Thymus (tissue), 11 donors: ENCODE results near the gene AP2S1. TPM values are rescaled to one million over a fixed set of nuclear protein-coding genes. Genes with fewer than 3 reads are reported as not detected.
A peak's percentile ranks its signal among the peaks of the same experiment; 100 is the strongest.

Source experiments
- DNase-seq, 9 donors: peaks; one replicate each; pipeline ENCODE4 v3.0.0-alpha.2; 2013; ENCODE audit warnings: low spot score in 9 of 9, low read depth in 6 of 9, missing footprints in 1 of 9
- H3K27ac ChIP-seq, 2 donors: one replicate each; pipeline ENCODE4 v1.5.1; 2013; ENCODE audit warnings: control low read depth in 1 of 2, low read depth in 1 of 2, low read length in 1 of 2, mild to moderate bottlenecking in 1 of 2, moderate library complexity in 1 of 2
- H3K27me3 ChIP-seq, 2 donors: one replicate each; pipeline ENCODE4 v1.5.1; 2013; ENCODE audit warnings: low read length in 1 of 2; ENCODE audit not compliant: control insufficient read depth in 2 of 2, insufficient read depth in 1 of 2
- H3K36me3 ChIP-seq, 2 donors: one replicate each; pipeline ENCODE4 v1.5.1; 2013; ENCODE audit warnings: low read length in 1 of 2, mild to moderate bottlenecking in 1 of 2, moderate library complexity in 1 of 2; ENCODE audit not compliant: control insufficient read depth in 2 of 2, insufficient read depth in 2 of 2
- H3K4me1 ChIP-seq, 2 donors: one replicate each; pipeline ENCODE4 v1.5.1; 2013; ENCODE audit warnings: low read length in 2 of 2; ENCODE audit not compliant: control insufficient read depth in 2 of 2, insufficient read depth in 2 of 2
- H3K4me3 ChIP-seq, 2 donors: one replicate each; pipeline ENCODE4 v1.5.1; 2013; ENCODE audit warnings: low read length in 2 of 2, control low read depth in 1 of 2, mild to moderate bottlenecking in 1 of 2
- H3K9me3 ChIP-seq, 2 donors: one replicate each; pipeline ENCODE4 v1.5.1; 2013; ENCODE audit warnings: low read length in 1 of 2, mild to moderate bottlenecking in 1 of 2; ENCODE audit not compliant: control insufficient read depth in 2 of 2, insufficient read depth in 1 of 2
- WGBS: extraction: QIAGEN DNeasy Blood & Tissue Kit; methylation state at CpG from one replicate; pipeline ENCODE4 v1.1.7; 2013; 5-methylcytosine and 5-hydroxymethylcytosine counted together
- polyA plus RNA-seq: library from polyadenylated mRNA; stranded (reverse); fragments of 200-250 nt; gene quantifications from one replicate; pipeline ENCODE4 v1.2.3, GENCODE V29; 2013
- total RNA-seq: library from RNA; stranded (reverse); fragments of 120-200 nt; gene quantifications from one replicate; pipeline ENCODE4 v1.2.4, GENCODE V29; 2013
- donor health status: healthy.

The AP2S1 gene
- total and polyA plus RNA-seq, 2 donors: 88.0 to 106 TPM

DNA sequence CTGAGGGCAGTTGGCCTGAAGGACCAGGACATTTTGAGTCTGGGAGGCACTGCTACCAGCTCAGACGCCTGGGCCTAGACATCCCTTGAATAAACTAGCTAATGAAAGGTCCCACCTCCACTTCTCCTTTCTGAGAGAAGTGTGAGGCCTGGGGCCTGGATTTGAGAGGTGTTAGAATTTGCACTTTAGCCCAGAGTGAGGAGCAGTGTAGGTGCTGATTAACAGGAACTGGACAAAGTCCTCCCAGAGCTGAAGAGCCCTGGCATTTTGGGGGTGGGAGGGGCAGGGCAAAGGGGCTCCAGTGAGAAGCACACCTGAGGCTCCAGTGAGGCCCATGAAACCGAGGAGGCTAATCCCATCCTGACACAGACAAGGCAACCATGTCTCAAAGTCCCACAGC, 47.1 kb downstream of the AP2S1 start:
- H3K4me3 ChIP-seq: no peak overlapping the region
- 99% methylated on average over 2 of the region's 2 CpGs for WGBS
- no peak for DNase-seq
- no peaks in the 10 kb centered on the region for H3K36me3 ChIP-seq
- no peaks in the 10 kb centered on the region for H3K4me1 ChIP-seq
- no peaks in the 10 kb centered on the region for H3K9me3 ChIP-seq
- H3K27ac ChIP-seq: no peak overlapping the region
- H3K27me3 ChIP-seq: no peaks in the 10 kb centered on the region

DNA sequence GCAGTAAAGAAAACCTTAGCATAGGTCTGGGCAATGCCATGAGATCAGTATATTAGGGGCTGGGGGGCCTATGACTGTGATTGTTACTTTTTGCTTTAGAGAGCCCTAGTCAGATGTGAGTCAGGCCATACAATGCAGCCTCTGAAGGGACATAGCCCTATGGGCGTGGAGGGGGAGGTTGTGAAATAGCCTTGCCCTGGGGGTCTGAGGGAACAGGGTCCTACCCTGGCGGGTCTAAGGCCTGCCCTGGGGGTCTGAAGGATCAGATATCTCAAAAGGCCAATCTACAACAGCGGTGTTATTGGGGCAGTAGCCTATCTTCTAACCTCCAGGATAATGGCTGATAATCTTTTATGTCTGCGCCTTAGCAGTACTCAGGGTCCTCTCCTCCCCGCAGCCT, 48.5 kb downstream of the AP2S1 start:
- H3K36me3 ChIP-seq: no peaks in the 10 kb centered on the region
- 98% methylated on average over 5 of the region's 5 CpGs for WGBS
- H3K4me3 ChIP-seq: no peak overlapping the region
- no peaks in the 10 kb centered on the region for H3K27me3 ChIP-seq
- H3K4me1 ChIP-seq: no peaks in the 10 kb centered on the region
- DNase-seq: no peak
- H3K9me3 ChIP-seq: no peaks in the 10 kb centered on the region
- no peak overlapping the region for H3K27ac ChIP-seq

DNA sequence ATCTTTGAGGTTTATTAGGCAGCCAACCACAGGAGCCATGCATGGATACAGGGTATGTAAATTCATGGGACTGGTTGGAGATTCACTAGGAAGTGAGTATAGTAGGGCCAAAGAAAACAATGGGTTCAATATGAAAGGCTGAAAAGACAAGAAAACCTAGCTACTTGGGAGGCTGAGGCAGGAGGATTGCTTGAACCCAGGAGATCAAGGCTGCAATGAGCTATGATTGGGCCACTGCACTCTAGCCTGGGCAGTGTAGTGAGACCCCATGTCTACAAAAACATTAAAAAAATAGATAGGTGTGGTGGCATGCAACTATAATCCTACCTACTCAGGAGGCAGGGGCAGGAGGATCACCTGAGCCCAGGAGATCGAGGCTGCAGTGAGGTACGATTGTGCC, 51.9 kb downstream of the AP2S1 start:
- H3K27ac ChIP-seq: no peak overlapping the region
- 98% methylated on average over 2 of the region's 2 CpGs for WGBS
- no peaks in the 10 kb centered on the region for H3K27me3 ChIP-seq
- no peak overlapping the region for H3K4me3 ChIP-seq
- no peaks in the 10 kb centered on the region for H3K9me3 ChIP-seq
- no peaks in the 10 kb centered on the region for H3K4me1 ChIP-seq
- DNase-seq: no peak
- H3K36me3 ChIP-seq: no peaks in the 10 kb centered on the region

DNA sequence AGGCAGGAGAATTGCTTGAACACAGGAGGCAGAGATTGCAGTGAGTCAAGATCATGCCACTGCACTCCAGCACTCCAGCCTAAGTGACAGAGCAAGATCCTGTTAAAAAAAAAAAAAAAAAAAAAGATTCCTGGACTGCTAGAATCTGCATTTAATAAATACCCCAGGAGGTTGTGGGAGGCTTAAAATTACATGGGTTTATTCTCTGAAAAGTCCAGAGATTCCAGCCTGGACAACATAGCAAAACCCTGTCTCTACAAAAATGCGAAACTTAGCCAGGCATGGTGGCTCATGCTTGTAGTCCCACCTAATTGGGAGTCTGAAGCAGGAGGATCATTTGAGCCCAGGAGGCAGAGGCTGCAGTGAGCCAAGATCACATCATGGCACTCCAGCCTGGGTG, 52.8 kb downstream of the AP2S1 start:
- H3K27me3 ChIP-seq: no peaks in the 10 kb centered on the region
- no peak for DNase-seq
- WGBS: 100% methylated on average over 1 of the region's 1 CpG

DNA sequence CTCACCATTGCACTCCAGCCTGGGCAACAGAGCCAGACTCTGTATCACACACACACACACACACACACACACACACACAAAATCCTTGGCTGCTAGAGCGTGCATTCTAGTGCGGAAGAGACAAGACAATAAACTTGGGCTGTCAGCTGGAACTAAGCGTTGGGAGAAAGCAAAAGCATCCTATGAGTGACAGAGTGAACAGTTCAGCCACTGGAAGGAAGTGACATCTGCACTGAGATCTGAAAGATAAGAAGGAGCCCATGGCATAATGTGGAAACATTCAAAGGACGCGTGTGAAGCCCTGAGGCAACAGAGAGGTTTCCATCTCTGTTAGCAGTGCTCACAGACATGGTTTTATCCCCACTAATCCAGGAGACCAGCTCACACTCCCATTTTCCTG, 58.7 kb downstream of the AP2S1 start:
- Histone ChIP-seq H3K9me3 (no peaks in the 10 kb centered on the region), H3K27me3 (no peaks in the 10 kb centered on the region), H3K36me3 (no peaks in the 10 kb centered on the region), H3K4me3 (no peak overlapping the region), H3K4me1 (peaks cover 18 to 46% of the 10 kb centered on the region in 2 donors), H3K27ac (peak overlapping the region; percentile 75 to 85)
- 4% methylated on average over 5 of the region's 5 CpGs for WGBS
- peak in 8 of 9 donors; percentile 61 to 94 (median 82) for DNase-seq

More for the DNA sequence above, 52.8 kb downstream of the AP2S1 start:
- H3K27ac ChIP-seq: no peak overlapping the region
- H3K4me3 ChIP-seq: no peak overlapping the region
- H3K4me1 ChIP-seq: peaks cover 0 to 3% of the 10 kb centered on the region in 2 donors
- no peaks in the 10 kb centered on the region for H3K36me3 ChIP-seq
- H3K9me3 ChIP-seq: no peaks in the 10 kb centered on the region

DNA sequence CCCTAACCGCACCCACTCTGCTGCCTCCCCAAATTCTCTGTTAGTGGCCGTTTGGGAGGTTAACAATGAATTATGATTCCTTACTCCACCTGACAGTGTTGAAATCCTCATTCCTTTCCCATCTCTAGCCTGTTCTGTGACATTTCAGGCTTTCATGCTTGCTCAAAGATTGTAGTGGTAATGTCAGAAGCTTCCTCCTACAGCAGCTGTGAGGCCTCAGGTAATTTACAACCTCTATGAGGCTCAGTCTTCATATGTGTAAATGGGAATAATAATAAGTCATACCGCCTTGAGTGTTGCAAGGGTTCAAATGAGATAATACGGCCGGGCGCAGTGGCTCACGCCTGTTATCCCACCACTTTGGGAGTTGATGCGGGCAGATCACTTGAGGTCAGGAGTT, 61.3 kb downstream of the AP2S1 start:
- no peak overlapping the region for H3K4me3 ChIP-seq
- no peak overlapping the region for H3K27ac ChIP-seq
- 94% methylated on average over 8 of the region's 8 CpGs for WGBS
- peaks cover 0 to 3% of the 10 kb centered on the region in 2 donors for H3K36me3 ChIP-seq
- H3K9me3 ChIP-seq: no peaks in the 10 kb centered on the region
- no peak for DNase-seq
- H3K27me3 ChIP-seq: no peaks in the 10 kb centered on the region
- H3K4me1 ChIP-seq: peaks cover 38 to 72% of the 10 kb centered on the region in 2 donors

DNA sequence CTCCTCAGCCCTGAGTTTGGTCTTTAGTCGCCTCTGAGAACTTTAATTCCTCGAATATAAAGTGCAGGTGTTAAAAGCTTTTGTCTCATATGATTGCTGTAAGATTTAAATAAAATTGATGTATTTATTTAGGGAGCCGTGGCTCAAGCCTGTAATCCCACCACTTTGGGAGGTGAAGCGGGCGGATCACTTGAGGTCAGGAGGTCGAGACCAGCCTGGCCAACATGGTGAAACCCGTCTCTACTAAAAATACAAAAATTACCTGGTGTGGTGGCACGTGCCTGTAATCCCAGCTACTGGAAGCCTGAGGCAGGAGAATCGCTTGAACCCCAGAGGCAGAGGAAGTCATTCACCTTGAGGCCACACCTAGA, 61.7 kb downstream of the AP2S1 start:
- peaks cover 0 to 7% of the 10 kb centered on the region in 2 donors for H3K36me3 ChIP-seq
- DNase-seq: no peak
- peak overlapping the region in 1 of 2 donors; percentile 55 for H3K4me3 ChIP-seq
- no peaks in the 10 kb centered on the region for H3K27me3 ChIP-seq
- peaks cover 40 to 76% of the 10 kb centered on the region in 2 donors for H3K4me1 ChIP-seq
- WGBS: 67% methylated on average over 9 of the region's 9 CpGs
- no peaks in the 10 kb centered on the region for H3K9me3 ChIP-seq
- H3K27ac ChIP-seq: peak overlapping the region; percentile 36 to 67

DNA sequence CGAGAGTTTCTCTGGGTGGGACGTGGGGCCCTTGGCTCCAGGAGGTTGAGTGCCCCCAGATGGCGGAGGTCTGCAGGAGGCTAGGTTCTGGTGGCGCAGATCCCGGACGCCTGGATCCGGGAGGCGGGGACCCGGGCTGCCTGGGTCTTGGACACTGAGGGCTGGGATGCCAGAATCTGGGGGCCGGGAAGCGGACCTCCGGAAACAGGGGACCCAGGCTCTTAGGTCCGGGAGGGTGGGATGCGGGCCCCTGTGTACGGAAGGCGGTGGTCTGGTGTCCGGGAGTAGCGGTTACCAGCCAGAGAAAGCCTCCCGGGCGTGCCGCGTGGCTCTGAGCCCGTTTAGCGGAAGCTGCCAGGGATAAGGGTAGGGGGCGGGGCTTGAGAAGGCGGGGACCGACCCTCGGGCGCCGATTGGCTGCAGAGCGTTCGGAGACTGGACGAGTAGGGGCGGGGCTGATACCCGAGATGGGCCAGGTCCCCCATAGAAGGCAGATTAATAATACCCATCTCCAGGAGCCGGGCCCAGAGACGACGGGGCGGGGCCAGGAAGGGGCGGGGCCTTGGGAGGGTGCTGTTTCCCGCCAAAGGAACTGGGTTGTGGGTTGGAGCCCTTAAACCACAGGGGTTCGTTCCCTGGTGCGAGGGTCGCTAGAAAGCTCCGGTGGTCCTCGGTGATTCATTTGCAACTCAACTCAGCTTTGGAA, 62.2 kb downstream of the AP2S1 start, which contains the start of gene SLC1A5:
TSS of gene SLC1A5 (minus strand) at position 333 of the 706 bp plus-strand sequence. CDS start 629 bp downstream, outside the sequence.
- Histone ChIP-seq H3K4me3 (peak within 1 kb of the TSS; percentile 55 to 69), H3K4me1 (peaks cover 41 to 82% of the 10 kb centered on the region in 2 donors), H3K9me3 (no peaks in the 10 kb centered on the region), H3K27ac (peak within 1 kb of the TSS; percentile 36 to 67), H3K36me3 (peaks cover 3 to 7% of the 10 kb centered on the region in 2 donors), H3K27me3 (no peaks in the 10 kb centered on the region)
- peak; percentile 76 to 94 (median 88) for DNase-seq
- under 1% methylated on average over 46 of the region's 46 CpGs for WGBS
